Panc1 (cell line): Measurements from ENCODE around the gene LRP1B.

Experiments
- CTCF ChIP-seq: fragments of 450-650 bp; IDR thresholded peaks from 2 replicates; pipeline ENCODE4 v1.5.1; 2017; ENCODE audit warnings: mild to moderate bottlenecking
- POLR2AphosphoS5 ChIP-seq: IDR thresholded peaks from 2 replicates; pipeline ENCODE4 v1.6.1; 2012; ENCODE audit warnings: mild to moderate bottlenecking, low read depth, low read length, moderate library complexity
- REST ChIP-seq, 2 experiments: IDR thresholded peaks; 2 replicates each; pipeline ENCODE4 v1.6.1; 2011 to 2012; ENCODE audit warnings: low read depth in 2 of 2, control low read depth in 1 of 2, low read length in 1 of 2, mild to moderate bottlenecking in 1 of 2, moderate library complexity in 1 of 2; ENCODE audit not compliant: insufficient read depth in 1 of 2
- SIN3A ChIP-seq: IDR thresholded peaks from 2 replicates; pipeline ENCODE4 v1.6.1; 2012; ENCODE audit warnings: low read depth, mild to moderate bottlenecking, low read length, moderate library complexity, borderline replicate concordance; ENCODE audit not compliant: insufficient read depth

GRCh38 chr2:141666191-141666590 is 464.6 kb downstream of the LRP1B start:
- TF ChIP-seq SIN3A = no peak
- no peak for TF ChIP-seq CTCF
- no peak for TF ChIP-seq POLR2AphosphoS5
- TF ChIP-seq REST (IDR thresholded peaks at IDR 0.05; ENCODE audit: insufficient read depth in 1 of 2, low read depth in 2 of 2, low read length in 1 of 2) = no peak
